GM12875 (cell line): ENCODE results near the gene PLEKHM2.

ENCODE experiments used
- H3K4me3 ChIP-seq: one replicate; pipeline ENCODE4 v1.5.1; 2011; ENCODE audit warnings: low read depth, low read length, control low read depth
- CTCF ChIP-seq: IDR thresholded peaks from 2 replicates; pipeline ENCODE4 v1.5.1; 2011; ENCODE audit warnings: low read depth, mild to moderate bottlenecking, control low read depth, inconsistent platforms, low read length, moderate library complexity, borderline replicate concordance; ENCODE audit not compliant: insufficient read depth

Gene PLEKHM2

GRCh38 chr1:15767941-15768340 is 83.8 kb downstream of the PLEKHM2 start:
- no peak overlapping the region for H3K4me3 ChIP-seq
- TF ChIP-seq CTCF = no peak

- no peak overlapping the region for H3K4me3 ChIP-seq
- TF ChIP-seq CTCF = no peak
Observed at GRCh38 chr1:15768388-15768787, 84.3 kb downstream of the PLEKHM2 start.

DNA sequence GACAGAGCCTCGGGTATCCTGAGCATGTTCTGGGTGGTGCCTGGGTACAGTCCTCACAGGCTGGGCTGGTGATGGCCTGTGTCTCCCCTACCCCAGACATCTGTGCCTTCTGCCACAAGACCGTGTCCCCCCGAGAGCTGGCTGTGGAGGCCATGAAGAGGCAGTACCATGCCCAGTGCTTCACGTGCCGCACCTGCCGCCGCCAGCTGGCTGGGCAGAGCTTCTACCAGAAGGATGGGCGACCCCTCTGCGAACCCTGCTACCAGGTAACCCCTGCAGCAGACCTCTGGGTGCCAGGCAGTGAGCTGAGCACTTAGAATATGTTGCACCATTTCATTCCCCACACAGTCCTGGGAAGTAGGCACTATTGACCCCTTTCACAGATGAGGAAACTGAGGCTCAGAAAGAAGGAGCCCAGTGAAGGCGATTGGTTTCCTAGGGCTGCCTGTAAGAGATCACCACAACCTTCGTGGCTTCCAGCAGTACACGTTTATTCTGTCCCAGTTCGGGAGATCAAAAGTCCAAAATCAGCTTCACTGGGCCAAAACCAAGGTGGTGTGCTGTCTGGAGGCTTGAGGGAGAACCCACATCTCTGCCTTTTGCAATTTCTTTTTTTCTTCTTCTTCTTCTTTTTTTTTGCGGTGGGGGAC is 86.3 kb downstream of the PLEKHM2 start:
- no peak overlapping the region for H3K4me3 ChIP-seq
- no peak for TF ChIP-seq CTCF

DNA sequence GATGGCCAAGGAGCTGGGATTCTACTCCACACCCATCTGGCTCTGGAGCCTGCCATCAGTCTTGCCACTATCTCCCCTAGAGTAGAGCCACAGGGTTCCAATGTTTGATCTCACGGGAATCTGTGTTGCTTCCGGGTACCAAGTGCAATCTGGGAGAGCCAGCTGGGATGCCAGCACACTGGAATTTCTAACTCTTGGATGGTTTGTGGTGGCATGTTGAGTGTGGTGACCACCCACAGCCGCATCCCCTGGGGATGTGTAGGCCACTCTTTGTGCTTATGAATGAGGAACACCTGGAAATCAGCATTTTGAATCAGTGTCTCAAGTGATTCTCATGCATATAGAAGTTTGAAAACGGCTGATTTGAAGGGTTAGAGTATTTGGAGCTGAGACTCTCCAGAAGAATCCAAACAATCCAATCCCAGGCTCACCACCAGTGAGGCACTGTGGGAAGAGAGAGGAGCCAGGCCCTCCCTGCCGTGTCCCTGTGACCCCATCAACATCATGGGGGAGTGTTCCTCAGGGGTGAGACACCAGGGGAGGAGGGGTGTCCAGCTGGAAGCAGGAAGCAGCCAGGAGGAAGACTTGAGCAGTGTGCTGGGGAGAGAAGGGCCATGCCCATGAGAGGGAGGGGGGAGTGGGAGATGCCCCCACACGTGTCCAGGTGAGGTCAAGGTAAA is 87.9 kb downstream of the PLEKHM2 start:
- no peak overlapping the region for H3K4me3 ChIP-seq
- no peak for TF ChIP-seq CTCF

DNA sequence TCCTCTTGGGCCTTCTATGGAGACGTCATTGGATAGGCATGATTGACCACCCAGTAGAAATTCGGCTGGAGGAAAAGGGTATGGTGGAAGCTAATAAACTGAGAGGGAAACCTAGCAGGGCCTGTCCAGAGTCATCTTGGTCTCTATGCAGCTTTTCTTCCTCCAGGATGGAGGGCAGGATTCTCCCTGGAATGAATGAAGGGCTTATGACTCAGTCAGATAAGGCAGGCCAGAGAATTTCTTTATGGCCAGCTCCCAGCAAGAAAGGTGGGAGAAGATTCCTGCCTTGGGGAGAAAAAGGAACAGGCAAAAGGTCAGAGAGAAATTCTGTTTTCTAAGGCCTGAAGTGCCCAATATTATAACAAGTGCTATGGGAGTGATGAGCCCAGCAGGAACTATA is 91.6 kb downstream of the PLEKHM2 start:
- TF ChIP-seq CTCF = no peak
- no peak overlapping the region for H3K4me3 ChIP-seq

DNA sequence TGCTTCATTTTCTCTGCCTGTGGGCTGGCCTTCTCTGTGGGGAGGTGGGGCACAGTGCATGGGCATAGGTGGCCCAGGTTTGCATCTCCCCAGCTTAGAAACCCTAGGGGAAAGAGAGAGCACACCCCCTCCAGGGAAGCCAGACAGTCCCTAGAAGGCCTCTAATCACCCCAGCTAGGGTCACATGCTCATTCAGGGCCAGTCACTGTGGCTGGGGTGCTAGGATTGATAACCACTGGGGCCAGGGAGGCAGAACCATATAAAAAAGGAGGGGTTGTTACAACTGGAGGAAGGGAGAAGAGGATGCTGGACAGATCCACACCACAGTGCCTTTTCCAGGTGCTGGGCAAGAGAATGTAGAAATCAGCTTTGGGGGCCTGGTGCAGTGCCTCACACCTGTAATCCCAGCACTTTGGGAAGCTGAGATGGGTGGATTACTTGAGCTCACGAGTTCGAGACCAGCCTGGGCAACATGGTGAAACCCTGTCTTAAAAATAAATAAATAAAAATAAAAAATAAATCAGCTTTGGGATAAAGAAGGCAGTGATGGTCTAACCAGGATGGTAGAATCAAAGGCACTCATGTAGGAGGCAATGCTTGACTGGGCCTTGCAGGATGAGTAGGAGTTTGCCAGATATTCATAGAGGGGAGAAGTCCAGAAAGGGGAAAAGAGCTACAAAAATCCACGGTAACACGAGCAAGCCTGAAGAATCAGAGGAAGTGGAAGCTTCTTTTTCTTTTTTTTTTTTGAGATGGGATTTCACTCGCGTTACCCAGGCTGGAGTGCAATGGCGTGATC is 94.0 kb downstream of the PLEKHM2 start:
- no peak for TF ChIP-seq CTCF
- no peak overlapping the region for H3K4me3 ChIP-seq
